Ovary (tissue), 3 donors: Measurements from ENCODE around the gene LRRC43.

Experiments used
- CTCF ChIP-seq, 3 donors: fragments of 450-650 bp in 2 of 3; fragments of 200-600 bp in 1 of 3; IDR thresholded peaks; one replicate each; pipeline versions ENCODE4 v1.5.1 to v1.8.0; 2016 to 2022; ENCODE audit warnings: antibody characterized with exemption in 3 of 3, mild to moderate bottlenecking in 1 of 3
- POLR2A ChIP-seq: fragments of 450-650 bp; IDR thresholded peaks from one replicate; pipeline ENCODE4 v1.6.1; 2017; ENCODE audit warnings: antibody characterized with exemption, mild to moderate bottlenecking, moderate library complexity
- donor health status: DM: no; HTN: no; CAD: no.

- TF ChIP-seq CTCF (IDR thresholded peaks at IDR 0.05) (no peak), POLR2A (no peak)
These were observed 43.6 kb downstream of the LRRC43 start for GRCh38 chr12:122226366-122227125.
